C4-2B (cell line): ENCODE data around the gene BCKDHA.

ENCODE experiments used
- CTCF ChIP-seq: fragments of 450-650 bp; conservative IDR thresholded peaks from 2 replicates; pipeline ENCODE4 v1.5.1; 2017; ENCODE audit warnings: mild to moderate bottlenecking
- ZFX ChIP-seq: fragments of 450-650 bp; IDR thresholded peaks from 2 replicates; pipeline ENCODE4 v1.6.1; 2017

GRCh38 chr19:41373993-41374392, 23.6 kb upstream of the BCKDHA start:
- TF ChIP-seq CTCF (no peak), ZFX (no peak)
